Cardiac fibroblast (primary cell): Measurements from ENCODE around the gene ADGRB2.

Experiments used
- DNase-seq, 2 donors: peaks; one replicate each; pipeline versions ENCODE4 v3.0.0 to v3.0.0-alpha.2; 2010; ENCODE audit warnings: low read depth in 2 of 2
- H3K4me3 ChIP-seq, 2 donors: replicated peaks in 1 of 2; 1 replicate in 1 of 2; 2 replicates in 1 of 2; pipeline ENCODE4 v1.5.1; 2011; ENCODE audit warnings: low read depth in 2 of 2, low read length in 2 of 2, mild to moderate bottlenecking in 2 of 2, moderate library complexity in 1 of 2
- TF ChIP-seq, protein P1 (sequence below): IDR thresholded peaks from one replicate; pipeline ENCODE4 v1.5.1; 2011; ENCODE audit warnings: low read depth, mild to moderate bottlenecking, low read length, inconsistent platforms

Gene ADGRB2

DNA sequence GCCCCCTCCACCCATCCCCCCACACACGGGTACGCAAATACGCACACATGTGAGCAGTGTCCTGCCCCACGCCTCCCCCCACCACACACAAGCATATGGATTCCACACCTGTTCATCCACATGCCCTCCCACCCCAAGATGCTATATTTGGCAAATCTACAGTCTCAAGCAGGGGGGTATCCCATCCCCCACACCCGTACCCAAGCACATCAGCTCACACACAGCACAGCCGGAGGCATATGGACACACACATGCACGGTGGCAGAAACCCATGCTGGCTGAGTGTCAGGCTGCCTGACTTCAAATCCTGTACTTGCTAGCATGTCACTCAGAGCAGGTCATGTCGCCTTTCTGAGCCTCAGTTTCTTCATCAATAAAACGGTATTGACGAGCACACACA lies 70.9 kb downstream of the ADGRB2 start:
- H3K4me3 ChIP-seq = no peak overlapping the region
- DNase-seq = no peak
- TF ChIP-seq, protein P1, sequence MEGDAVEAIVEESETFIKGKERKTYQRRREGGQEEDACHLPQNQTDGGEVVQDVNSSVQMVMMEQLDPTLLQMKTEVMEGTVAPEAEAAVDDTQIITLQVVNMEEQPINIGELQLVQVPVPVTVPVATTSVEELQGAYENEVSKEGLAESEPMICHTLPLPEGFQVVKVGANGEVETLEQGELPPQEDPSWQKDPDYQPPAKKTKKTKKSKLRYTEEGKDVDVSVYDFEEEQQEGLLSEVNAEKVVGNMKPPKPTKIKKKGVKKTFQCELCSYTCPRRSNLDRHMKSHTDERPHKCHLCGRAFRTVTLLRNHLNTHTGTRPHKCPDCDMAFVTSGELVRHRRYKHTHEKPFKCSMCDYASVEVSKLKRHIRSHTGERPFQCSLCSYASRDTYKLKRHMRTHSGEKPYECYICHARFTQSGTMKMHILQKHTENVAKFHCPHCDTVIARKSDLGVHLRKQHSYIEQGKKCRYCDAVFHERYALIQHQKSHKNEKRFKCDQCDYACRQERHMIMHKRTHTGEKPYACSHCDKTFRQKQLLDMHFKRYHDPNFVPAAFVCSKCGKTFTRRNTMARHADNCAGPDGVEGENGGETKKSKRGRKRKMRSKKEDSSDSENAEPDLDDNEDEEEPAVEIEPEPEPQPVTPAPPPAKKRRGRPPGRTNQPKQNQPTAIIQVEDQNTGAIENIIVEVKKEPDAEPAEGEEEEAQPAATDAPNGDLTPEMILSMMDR = no peak

DNA sequence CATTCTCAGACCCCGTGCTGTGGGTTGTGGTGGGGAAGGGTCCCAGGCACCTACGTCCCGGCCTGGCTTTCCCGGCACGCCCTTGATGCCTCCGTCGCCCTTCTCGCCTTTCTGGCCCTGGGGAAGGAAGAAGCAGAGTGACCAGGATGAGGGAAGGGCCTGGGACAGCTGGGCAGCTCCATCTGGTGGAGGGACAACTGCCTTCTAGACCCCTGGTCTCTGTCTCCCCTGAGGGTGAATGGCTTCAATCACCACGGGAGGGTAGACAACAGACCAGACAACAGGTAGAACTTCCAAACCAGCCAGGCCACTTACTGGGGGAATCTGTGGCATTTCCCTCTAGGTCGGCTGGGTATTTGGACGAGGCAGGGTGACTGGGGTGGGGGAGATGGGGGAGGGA lies 72.2 kb downstream of the ADGRB2 start:
- TF ChIP-seq, protein P1 = no peak
- DNase-seq = no peak
- no peak overlapping the region for H3K4me3 ChIP-seq

DNA sequence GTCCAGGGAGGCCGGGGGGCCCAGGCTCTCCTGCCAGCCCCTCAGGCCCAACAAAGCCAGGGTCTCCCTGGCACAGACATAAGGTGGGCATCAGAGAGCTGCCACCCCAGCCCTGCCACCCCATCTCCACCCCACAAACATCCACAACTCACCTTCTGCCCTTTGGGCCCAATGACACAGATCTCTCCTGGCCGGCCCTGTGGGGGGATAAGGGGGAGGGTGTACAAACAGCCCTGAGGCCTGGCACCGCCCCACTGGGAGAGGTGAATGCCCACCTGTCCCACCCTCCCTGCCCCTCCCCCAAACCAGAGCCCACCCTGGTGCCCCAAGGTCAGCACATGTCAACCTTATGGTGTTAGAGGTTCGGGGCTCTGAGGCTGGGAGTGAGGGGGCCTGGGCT lies 72.7 kb downstream of the ADGRB2 start:
- H3K4me3 ChIP-seq = no peak overlapping the region
- TF ChIP-seq, protein P1 = no peak

DNA sequence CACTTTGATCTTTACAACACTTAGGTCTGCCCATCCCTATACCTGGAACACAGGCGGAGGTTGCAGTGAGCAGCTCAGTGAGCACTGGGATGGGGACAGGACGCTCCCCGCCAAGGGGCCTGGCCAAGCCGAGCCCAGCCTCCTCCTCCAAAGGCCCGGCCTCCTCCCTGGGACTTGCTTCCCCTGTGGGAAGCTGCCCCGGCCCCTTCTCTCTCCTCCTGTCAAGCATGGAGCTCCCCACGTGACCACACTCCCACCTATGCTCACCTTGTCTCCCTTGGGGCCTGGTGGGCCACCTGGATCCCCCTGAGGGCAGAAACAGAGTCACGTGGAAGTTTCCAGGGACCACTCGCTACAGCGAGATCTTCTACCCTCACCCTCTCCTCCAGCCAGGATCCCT lies 73.2 kb downstream of the ADGRB2 start:
- no peak overlapping the region for H3K4me3 ChIP-seq
- TF ChIP-seq, protein P1 = no peak

More for the DNA sequence above, 72.7 kb downstream of the ADGRB2 start:
- DNase-seq = no peak

DNA sequence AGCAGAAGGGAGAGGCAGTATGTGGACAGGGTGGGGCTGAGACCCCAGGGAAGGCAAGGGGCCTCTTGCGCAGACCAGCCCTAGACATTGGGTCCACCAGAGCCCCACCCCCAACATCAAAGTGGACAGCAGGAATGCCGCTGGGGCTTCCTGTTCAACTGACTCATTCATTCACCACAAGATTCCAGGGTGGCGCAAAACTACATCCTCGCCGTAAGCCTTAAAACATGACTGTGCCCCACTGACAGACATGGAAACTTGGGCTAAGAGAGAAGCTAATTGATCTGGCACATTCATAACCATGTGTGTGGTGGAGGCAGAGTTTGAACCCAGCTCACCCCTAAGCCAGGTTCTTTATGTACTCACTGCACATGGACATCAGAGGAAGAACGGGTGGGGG lies 74.3 kb downstream of the ADGRB2 start:
- H3K4me3 ChIP-seq = no peak overlapping the region
- TF ChIP-seq, protein P1 = no peak
- peak; percentile 90 to 97 for DNase-seq

More for the DNA sequence above, 73.2 kb downstream of the ADGRB2 start:
- no peak for DNase-seq

DNA sequence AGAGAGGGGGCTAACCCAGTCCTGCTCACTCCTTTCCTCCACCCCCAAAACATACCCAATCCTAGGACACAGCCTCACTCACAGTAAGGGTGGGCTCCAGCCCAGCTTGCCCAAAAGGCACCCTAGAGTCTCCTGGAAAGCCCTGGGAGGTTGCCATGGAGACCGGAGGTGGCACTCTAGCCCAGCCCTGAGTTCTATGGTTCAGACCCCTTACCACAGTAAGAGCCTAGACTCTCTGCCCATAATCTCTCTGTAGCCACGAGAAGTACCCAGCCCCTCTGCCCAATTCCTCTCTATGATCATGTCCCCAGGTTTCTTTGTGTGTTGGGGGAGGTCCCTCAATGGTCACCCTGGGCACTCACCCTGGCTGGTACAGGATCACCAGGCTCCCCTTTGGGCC lies 74.8 kb downstream of the ADGRB2 start:
- no peak overlapping the region for H3K4me3 ChIP-seq
- TF ChIP-seq, protein P1 = no peak
- DNase-seq = no peak

DNA sequence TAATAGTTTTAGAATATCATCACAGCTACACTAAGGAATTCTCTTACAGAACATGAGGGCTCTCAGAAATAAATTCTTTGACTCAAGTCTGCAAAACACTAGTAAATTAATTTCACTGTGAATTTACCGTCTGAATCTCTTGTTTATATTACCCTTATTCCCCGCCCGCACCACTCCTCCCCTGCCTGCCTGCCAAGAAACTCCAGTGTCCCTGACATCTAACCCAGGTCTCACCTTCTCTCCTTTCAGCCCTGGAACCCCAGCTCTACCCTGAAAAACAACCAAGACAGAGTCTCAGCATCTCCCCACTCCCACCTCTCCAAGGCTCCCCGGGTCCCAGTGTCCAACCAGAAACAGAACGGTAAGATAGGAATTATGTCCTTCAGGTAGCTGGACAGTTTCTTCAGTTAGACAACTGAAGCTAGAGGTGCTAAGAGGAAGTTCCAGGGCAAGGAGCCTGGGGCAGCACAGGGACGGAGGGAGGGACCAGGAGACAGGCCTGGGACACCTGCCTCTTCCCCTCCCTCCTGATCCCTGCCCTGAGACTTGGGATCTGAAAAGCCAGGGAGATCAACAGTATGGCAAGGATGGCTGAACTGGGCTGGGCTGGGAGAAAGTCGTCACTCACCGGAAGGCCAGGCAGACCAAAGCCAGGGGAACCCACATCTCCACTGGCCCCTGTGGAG lies 75.8 kb downstream of the ADGRB2 start:
- no peak overlapping the region for H3K4me3 ChIP-seq
- DNase-seq = no peak
- TF ChIP-seq, protein P1 = no peak
